WTC11 (cell line): ENCODE measurements around the gene HIVEP2. TPM values are rescaled to one million over a fixed set of nuclear protein-coding genes. Genes with fewer than 3 reads are reported as not detected.

Experiments used
- ATAC-seq: fragments of 200-7000 bp; cut with Tn5 transposase; 2 replicates; pipeline ENCODE4 v1.10.0; 2021; ENCODE audit warnings: mild to moderate bottlenecking, moderate library complexity
- CTCF ChIA-PET: fragments of 300-600 bp; sonication (Branson Sonifier 250); formaldehyde crosslinking; loops from one replicate; lab custom pipeline; 2021; ENCODE audit warnings: antibody characterized with exemption; lab: Charles Lee
- POLR2A ChIA-PET: fragments of 350-600 bp; sonication (Branson Sonifier 250); formaldehyde crosslinking; loops from one replicate; lab custom pipeline; 2021; ENCODE audit warnings: antibody characterized with exemption; lab: Charles Lee
- DNase-seq: peaks from one replicate; pipeline ENCODE4 v3.0.0; 2021; ENCODE audit warnings: low spot score
- H3K27ac Mint-ChIP-seq: 2 replicates; pipeline ENCODE4 v1.8.0; 2021; ENCODE audit warnings: mixed read lengths
- H3K27me3 Mint-ChIP-seq: 2 replicates; pipeline ENCODE4 v1.8.0; 2021; ENCODE audit warnings: low read depth, mild to moderate bottlenecking, moderate library complexity, mixed read lengths
- H3K36me3 Mint-ChIP-seq: 2 replicates; pipeline ENCODE4 v1.8.0; 2021; ENCODE audit warnings: mixed read lengths
- H3K4me1 Mint-ChIP-seq: 2 replicates; pipeline ENCODE4 v1.8.0; 2022; ENCODE audit warnings: mixed read lengths
- H3K4me3 Mint-ChIP-seq: 2 replicates; pipeline ENCODE4 v1.8.0; 2021; ENCODE audit warnings: mild to moderate bottlenecking, moderate library complexity, mixed read lengths
- H3K9me3 Mint-ChIP-seq: 2 replicates; pipeline ENCODE4 v1.8.0; 2021; ENCODE audit warnings: mixed read lengths
- FOXK1 ChIP-seq: sonication (generic); formaldehyde crosslinking; IDR thresholded peaks from 2 replicates; pipeline ENCODE4 v1.8.0; 2022; ENCODE audit warnings: mild to moderate bottlenecking, moderate library complexity, missing genetic modification reagents
- GRHL2 ChIP-seq: fragments of 250-450 bp; sonication (Bioruptor Pico); IDR thresholded peaks from 2 replicates; pipeline ENCODE4 v1.8.0; 2022; ENCODE audit warnings: mild to moderate bottlenecking, moderate library complexity; ENCODE audit not compliant: insufficient replicate concordance, severe bottlenecking
- IRF2 ChIP-seq: sonication (generic); formaldehyde crosslinking; IDR thresholded peaks from 2 replicates; pipeline ENCODE4 v1.8.0; 2022; ENCODE audit warnings: low read depth, missing genetic modification reagents, borderline replicate concordance
- NR2C2 ChIP-seq: sonication (generic); formaldehyde crosslinking; IDR thresholded peaks from 2 replicates; pipeline ENCODE4 v1.8.0; 2022; ENCODE audit warnings: mild to moderate bottlenecking, missing genetic modification reagents
- SOX15 ChIP-seq: fragments of 250-450 bp; sonication (Bioruptor Pico); IDR thresholded peaks from 2 replicates; pipeline ENCODE4 v1.9.0; 2021; ENCODE audit warnings: mild to moderate bottlenecking
- TEAD1 ChIP-seq: sonication (generic); formaldehyde crosslinking; IDR thresholded peaks from 2 replicates; pipeline ENCODE4 v1.8.0; 2022; ENCODE audit warnings: mild to moderate bottlenecking, missing genetic modification reagents
- ZNF219 ChIP-seq: sonication (generic); formaldehyde crosslinking; IDR thresholded peaks from 2 replicates; pipeline ENCODE4 v1.8.0; 2023; ENCODE audit warnings: missing genetic modification reagents, mild to moderate bottlenecking, borderline replicate concordance
- ZNF232 ChIP-seq: sonication (generic); formaldehyde crosslinking; IDR thresholded peaks from 2 replicates; pipeline ENCODE4 v1.8.0; 2022; ENCODE audit warnings: mild to moderate bottlenecking, missing genetic modification reagents
- total RNA-seq: library from RNA; stranded (reverse); gene quantifications from 3 replicates; pipeline ENCODE4 v1.2.3, GENCODE V29; 2021
- TF ChIP-seq, protein P1 (sequence below): sonication (generic); formaldehyde crosslinking; IDR thresholded peaks from 2 replicates; pipeline ENCODE4 v1.8.1; 2023; ENCODE audit warnings: mild to moderate bottlenecking, moderate library complexity, missing genetic modification reagents
- TF ChIP-seq, protein P2 (sequence below): sonication (generic); formaldehyde crosslinking; IDR thresholded peaks from 2 replicates; pipeline ENCODE4 v1.8.1; 2023; ENCODE audit warnings: mild to moderate bottlenecking, missing genetic modification reagents
- TF ChIP-seq, protein P3 (sequence below): fragments of 250-450 bp; sonication (Bioruptor Pico); IDR thresholded peaks from 2 replicates; pipeline ENCODE4 v1.9.0; 2021; ENCODE audit warnings: mild to moderate bottlenecking
- TF ChIP-seq, protein P4 (sequence below): fragments of 250-450 bp; sonication (Bioruptor Pico); IDR thresholded peaks from 2 replicates; pipeline ENCODE4 v1.9.0; 2021; ENCODE audit warnings: moderate library complexity, mild to moderate bottlenecking, inconsistent platforms, borderline replicate concordance
- TF ChIP-seq, protein P5 (sequence below): fragments of 200-600 bp; IDR thresholded peaks from 2 replicates; pipeline ENCODE4 v1.8.0; 2022; ENCODE audit warnings: antibody characterized with exemption
- TF ChIP-seq, protein P6 (sequence below): fragments of 250-450 bp; sonication (Bioruptor Pico); IDR thresholded peaks from 2 replicates; pipeline ENCODE4 v1.9.0; 2021; ENCODE audit warnings: mild to moderate bottlenecking, borderline replicate concordance

Gene HIVEP2
- total RNA-seq, 1 experiment from 2014 or later: 11.5 TPM

DNA sequence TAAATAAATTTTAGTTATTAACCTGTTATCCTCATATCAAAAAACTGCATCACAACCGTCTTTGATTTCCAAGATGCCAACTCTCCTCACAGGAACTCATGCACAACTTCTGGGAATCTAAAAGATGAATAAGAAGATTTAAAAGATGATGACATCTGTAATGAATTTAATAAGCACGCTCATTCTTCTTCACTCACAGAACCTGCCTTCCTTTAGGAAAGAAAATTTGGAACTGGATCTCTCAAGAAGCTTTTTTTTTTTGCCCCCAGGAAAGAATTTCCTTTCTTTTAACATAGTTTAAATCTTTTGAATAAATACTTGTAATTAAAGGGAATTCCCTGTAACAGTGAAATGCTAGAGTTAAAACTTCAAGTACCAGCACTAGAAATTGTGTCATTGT is 161.5 kb downstream of the HIVEP2 start (continued):
- TF ChIP-seq, protein P1, sequence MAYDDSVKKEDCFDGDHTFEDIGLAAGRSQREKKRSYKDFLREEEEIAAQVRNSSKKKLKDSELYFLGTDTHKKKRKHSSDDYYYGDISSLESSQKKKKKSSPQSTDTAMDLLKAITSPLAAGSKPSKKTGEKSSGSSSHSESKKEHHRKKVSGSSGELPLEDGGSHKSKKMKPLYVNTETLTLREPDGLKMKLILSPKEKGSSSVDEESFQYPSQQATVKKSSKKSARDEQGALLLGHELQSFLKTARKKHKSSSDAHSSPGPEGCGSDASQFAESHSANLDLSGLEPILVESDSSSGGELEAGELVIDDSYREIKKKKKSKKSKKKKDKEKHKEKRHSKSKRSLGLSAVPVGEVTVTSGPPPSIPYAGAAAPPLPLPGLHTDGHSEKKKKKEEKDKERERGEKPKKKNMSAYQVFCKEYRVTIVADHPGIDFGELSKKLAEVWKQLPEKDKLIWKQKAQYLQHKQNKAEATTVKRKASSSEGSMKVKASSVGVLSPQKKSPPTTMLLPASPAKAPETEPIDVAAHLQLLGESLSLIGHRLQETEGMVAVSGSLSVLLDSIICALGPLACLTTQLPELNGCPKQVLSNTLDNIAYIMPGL (CRISPR knock-in tag): no peak
- TF ChIP-seq, protein P2, sequence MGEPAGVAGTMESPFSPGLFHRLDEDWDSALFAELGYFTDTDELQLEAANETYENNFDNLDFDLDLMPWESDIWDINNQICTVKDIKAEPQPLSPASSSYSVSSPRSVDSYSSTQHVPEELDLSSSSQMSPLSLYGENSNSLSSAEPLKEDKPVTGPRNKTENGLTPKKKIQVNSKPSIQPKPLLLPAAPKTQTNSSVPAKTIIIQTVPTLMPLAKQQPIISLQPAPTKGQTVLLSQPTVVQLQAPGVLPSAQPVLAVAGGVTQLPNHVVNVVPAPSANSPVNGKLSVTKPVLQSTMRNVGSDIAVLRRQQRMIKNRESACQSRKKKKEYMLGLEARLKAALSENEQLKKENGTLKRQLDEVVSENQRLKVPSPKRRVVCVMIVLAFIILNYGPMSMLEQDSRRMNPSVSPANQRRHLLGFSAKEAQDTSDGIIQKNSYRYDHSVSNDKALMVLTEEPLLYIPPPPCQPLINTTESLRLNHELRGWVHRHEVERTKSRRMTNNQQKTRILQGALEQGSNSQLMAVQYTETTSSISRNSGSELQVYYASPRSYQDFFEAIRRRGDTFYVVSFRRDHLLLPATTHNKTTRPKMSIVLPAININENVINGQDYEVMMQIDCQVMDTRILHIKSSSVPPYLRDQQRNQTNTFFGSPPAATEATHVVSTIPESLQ (CRISPR knock-in tag): no peak
- TF ChIP-seq, protein P3, sequence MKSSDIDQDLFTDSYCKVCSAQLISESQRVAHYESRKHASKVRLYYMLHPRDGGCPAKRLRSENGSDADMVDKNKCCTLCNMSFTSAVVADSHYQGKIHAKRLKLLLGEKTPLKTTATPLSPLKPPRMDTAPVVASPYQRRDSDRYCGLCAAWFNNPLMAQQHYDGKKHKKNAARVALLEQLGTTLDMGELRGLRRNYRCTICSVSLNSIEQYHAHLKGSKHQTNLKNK (CRISPR knock-in tag): no peak
- TF ChIP-seq SOX15 (CRISPR knock-in tag): no peak
- TF ChIP-seq, protein P4, sequence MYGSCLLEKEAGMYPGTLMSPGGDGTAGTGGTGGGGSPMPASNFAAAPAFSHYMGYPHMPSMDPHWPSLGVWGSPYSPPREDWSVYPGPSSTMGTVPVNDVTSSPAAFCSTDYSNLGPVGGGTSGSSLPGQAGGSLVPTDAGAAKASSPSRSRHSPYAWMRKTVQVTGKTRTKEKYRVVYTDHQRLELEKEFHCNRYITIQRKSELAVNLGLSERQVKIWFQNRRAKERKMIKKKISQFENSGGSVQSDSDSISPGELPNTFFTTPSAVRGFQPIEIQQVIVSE (CRISPR knock-in tag): no peak

DNA sequence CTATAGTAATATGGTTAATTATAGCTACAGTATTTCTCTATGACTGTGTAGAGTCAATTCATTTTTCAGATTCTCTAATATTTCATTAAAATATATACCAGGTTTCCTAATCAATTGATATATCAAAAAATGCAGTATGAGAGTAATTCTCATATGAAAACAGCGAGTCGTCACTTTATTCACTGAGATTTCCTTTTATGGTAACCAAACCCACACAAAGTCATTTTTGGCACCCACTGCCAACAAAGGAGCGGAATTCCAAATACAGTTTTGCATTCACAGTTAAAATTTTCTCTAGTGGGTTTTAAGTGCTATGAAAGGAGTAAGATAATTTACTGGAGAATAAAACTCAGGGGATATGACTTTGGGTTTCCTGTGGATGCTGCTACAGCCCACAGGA is 163.8 kb downstream of the HIVEP2 start:
- H3K36me3 Mint-ChIP-seq: no peaks in the 10 kb centered on the region

More for the DNA sequence above, 163.8 kb downstream of the HIVEP2 start:
- H3K4me1 Mint-ChIP-seq: peaks cover 4% of the 10 kb centered on the region
- ATAC-seq: no peak
- CTCF ChIA-PET: no interaction called here
- H3K27ac Mint-ChIP-seq: peak overlapping the region; percentile 28; the same call in 1 of the 2 replicates
- H3K9me3 Mint-ChIP-seq: no peaks in the 10 kb centered on the region
- POLR2A ChIA-PET: no interaction called here
- DNase-seq: no peak
- TF ChIP-seq ZNF232 (CRISPR knock-in tag): no peak
- no peak for TF ChIP-seq NR2C2
- TF ChIP-seq, protein P5, sequence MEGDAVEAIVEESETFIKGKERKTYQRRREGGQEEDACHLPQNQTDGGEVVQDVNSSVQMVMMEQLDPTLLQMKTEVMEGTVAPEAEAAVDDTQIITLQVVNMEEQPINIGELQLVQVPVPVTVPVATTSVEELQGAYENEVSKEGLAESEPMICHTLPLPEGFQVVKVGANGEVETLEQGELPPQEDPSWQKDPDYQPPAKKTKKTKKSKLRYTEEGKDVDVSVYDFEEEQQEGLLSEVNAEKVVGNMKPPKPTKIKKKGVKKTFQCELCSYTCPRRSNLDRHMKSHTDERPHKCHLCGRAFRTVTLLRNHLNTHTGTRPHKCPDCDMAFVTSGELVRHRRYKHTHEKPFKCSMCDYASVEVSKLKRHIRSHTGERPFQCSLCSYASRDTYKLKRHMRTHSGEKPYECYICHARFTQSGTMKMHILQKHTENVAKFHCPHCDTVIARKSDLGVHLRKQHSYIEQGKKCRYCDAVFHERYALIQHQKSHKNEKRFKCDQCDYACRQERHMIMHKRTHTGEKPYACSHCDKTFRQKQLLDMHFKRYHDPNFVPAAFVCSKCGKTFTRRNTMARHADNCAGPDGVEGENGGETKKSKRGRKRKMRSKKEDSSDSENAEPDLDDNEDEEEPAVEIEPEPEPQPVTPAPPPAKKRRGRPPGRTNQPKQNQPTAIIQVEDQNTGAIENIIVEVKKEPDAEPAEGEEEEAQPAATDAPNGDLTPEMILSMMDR: no peak
- TF ChIP-seq ZNF219 (CRISPR knock-in tag): no peak
- no peak for TF ChIP-seq TEAD1 (CRISPR knock-in tag)
- TF ChIP-seq GRHL2 (CRISPR knock-in tag): no peak
- no peak for TF ChIP-seq IRF2 (CRISPR knock-in tag)
- TF ChIP-seq FOXK1 (CRISPR knock-in tag): no peak
- TF ChIP-seq, protein P6, sequence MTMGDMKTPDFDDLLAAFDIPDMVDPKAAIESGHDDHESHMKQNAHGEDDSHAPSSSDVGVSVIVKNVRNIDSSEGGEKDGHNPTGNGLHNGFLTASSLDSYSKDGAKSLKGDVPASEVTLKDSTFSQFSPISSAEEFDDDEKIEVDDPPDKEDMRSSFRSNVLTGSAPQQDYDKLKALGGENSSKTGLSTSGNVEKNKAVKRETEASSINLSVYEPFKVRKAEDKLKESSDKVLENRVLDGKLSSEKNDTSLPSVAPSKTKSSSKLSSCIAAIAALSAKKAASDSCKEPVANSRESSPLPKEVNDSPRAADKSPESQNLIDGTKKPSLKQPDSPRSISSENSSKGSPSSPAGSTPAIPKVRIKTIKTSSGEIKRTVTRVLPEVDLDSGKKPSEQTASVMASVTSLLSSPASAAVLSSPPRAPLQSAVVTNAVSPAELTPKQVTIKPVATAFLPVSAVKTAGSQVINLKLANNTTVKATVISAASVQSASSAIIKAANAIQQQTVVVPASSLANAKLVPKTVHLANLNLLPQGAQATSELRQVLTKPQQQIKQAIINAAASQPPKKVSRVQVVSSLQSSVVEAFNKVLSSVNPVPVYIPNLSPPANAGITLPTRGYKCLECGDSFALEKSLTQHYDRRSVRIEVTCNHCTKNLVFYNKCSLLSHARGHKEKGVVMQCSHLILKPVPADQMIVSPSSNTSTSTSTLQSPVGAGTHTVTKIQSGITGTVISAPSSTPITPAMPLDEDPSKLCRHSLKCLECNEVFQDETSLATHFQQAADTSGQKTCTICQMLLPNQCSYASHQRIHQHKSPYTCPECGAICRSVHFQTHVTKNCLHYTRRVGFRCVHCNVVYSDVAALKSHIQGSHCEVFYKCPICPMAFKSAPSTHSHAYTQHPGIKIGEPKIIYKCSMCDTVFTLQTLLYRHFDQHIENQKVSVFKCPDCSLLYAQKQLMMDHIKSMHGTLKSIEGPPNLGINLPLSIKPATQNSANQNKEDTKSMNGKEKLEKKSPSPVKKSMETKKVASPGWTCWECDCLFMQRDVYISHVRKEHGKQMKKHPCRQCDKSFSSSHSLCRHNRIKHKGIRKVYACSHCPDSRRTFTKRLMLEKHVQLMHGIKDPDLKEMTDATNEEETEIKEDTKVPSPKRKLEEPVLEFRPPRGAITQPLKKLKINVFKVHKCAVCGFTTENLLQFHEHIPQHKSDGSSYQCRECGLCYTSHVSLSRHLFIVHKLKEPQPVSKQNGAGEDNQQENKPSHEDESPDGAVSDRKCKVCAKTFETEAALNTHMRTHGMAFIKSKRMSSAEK (CRISPR knock-in tag): no peak
- H3K27me3 Mint-ChIP-seq: no peaks in the 10 kb centered on the region
- H3K4me3 Mint-ChIP-seq: no peak overlapping the region
